OCI-LY3 (cell line): ENCODE data around the gene ZNF691.
A peak's percentile ranks its signal among the peaks of the same experiment; 100 is the strongest.

ENCODE experiments used
- H2AFZ ChIP-seq: fragments of 200-600, 300-600 bp; shearing (Covaris generic); 2 replicates; pipeline ENCODE4 v1.6.0; 2014; ENCODE audit warnings: antibody characterized with exemption, low read depth, low read length
- H3K27ac ChIP-seq: fragments of 200-600, 300-600 bp; sonication (generic); 2 replicates; pipeline ENCODE4 v1.5.1; 2014; ENCODE audit warnings: mild to moderate bottlenecking, low read length, moderate library complexity, mixed read lengths
- H3K27me3 ChIP-seq: fragments of 200-600, 300-600 bp; sonication (generic); 2 replicates; pipeline ENCODE4 v1.6.1; 2014; ENCODE audit warnings: low read depth, low read length, mixed read lengths
- H3K36me3 ChIP-seq: fragments of 200-600, 300-600 bp; sonication (generic); replicated peaks from 2 replicates; pipeline ENCODE3; 2014; ENCODE audit warnings: low read depth, low read length, mixed read lengths
- H3K4me1 ChIP-seq: fragments of 300-600, 200-600 bp; sonication (generic); 2 replicates; pipeline ENCODE4 v1.6.1; 2014; ENCODE audit warnings: low read length, mixed read lengths
- H3K4me2 ChIP-seq: fragments of 200-600, 300-600 bp; sonication (generic); 2 replicates; pipeline ENCODE4 v1.6.1; 2014; ENCODE audit warnings: low read length, mixed read lengths
- H3K4me3 ChIP-seq: fragments of 300-600, 200-600 bp; sonication (generic); 2 replicates; pipeline ENCODE4 v1.5.1; 2014; ENCODE audit warnings: antibody characterized with exemption, mild to moderate bottlenecking, low read length, moderate library complexity
- H3K79me2 ChIP-seq: fragments of 300-600, 200-600 bp; shearing (Covaris generic); 2 replicates; pipeline ENCODE4 v1.6.1; 2014; ENCODE audit warnings: mild to moderate bottlenecking, low read length, mixed read lengths
- H3K9ac ChIP-seq: fragments of 300-600, 200-600 bp; shearing (Covaris generic); 2 replicates; pipeline ENCODE4 v1.6.0; 2014; ENCODE audit warnings: mild to moderate bottlenecking, low read length, moderate library complexity
- H3K9me3 ChIP-seq: fragments of 200-600, 300-600 bp; shearing (Covaris generic); 2 replicates; pipeline ENCODE4 v1.6.1; 2014; ENCODE audit warnings: low read length, mixed read lengths; ENCODE audit not compliant: insufficient read depth
- H4K20me1 ChIP-seq: fragments of 200-600, 300-600 bp; sonication (generic); 2 replicates; pipeline ENCODE4 v1.6.1; 2016; ENCODE audit warnings: low read length, mixed read lengths; ENCODE audit not compliant: insufficient read depth
- CTCF ChIP-seq: fragments of 200-600, 300-600 bp; sonication (generic); IDR thresholded peaks from 2 replicates; pipeline ENCODE4 v1.5.1; 2014; ENCODE audit warnings: antibody characterized with exemption, low read length, low read depth
- EZH2phosphoT487 ChIP-seq: fragments of 200-600 bp; shearing (Covaris generic); IDR thresholded peaks from 2 replicates; pipeline ENCODE4 v1.6.1; 2018; ENCODE audit warnings: antibody characterized with exemption, mixed run types, low read depth

Gene ZNF691

GRCh38 chr1:42815941-42816584 is 30.4 kb upstream of the ZNF691 start:
- no peaks in the 10 kb centered on the region for H3K79me2 ChIP-seq
- no peaks in the 10 kb centered on the region for H4K20me1 ChIP-seq
- no peaks in the 10 kb centered on the region for H3K36me3 ChIP-seq
- H3K4me3 ChIP-seq, result peak overlapping the region; percentile 88
- H3K9ac ChIP-seq, result peak overlapping the region; percentile 67
- peaks cover 12% of the 10 kb centered on the region for H3K4me1 ChIP-seq
- H3K27me3 ChIP-seq, result no peaks in the 10 kb centered on the region
- 0 out of 2 replicates have a peak overlapping the region, but pooled peaks have one; percentile 27 for H2AFZ ChIP-seq
- no peaks in the 10 kb centered on the region for H3K9me3 ChIP-seq
- TF ChIP-seq CTCF (no peak), EZH2phosphoT487 (no peak)
- H3K27ac ChIP-seq, result 0 out of 2 replicates have a peak overlapping the region, but pooled peaks have one; percentile 17
- H3K4me2 ChIP-seq, result peak overlapping the region; percentile 84

- Histone ChIP-seq H3K9ac (peak within 1 kb of the TSS; percentile 83), H3K4me3 (peak within 1 kb of the TSS; percentile 88), H3K79me2 (no peaks in the 10 kb centered on the region), H3K27me3 (no peaks in the 10 kb centered on the region), H4K20me1 (no peaks in the 10 kb centered on the region), H3K27ac (peak within 1 kb of the TSS; percentile 66), H3K9me3 (no peaks in the 10 kb centered on the region), H3K4me2 (peak within 1 kb of the TSS; percentile 97), H2AFZ (peak within 1 kb of the TSS; percentile 85; the same call in 1 of the 2 replicates), H3K4me1 (peaks cover 12% of the 10 kb centered on the region), H3K36me3 (no peaks in the 10 kb centered on the region)
- no peak for TF ChIP-seq CTCF
- no peak for TF ChIP-seq EZH2phosphoT487
Observed at GRCh38 chr1:42816585-42817439, 29.6 kb upstream of the ZNF691 start, which contains the start of the genes ERMAP and SVBP. TSS of gene ERMAP (plus strand) at chr1:42817122. CDS start at chr1:42830449, 13,327 bp downstream. TSS of gene SVBP (minus strand) at chr1:42817397. CDS start at chr1:42816544, 853 bp downstream.

GRCh38 chr1:42817440-42817767 is 29.0 kb upstream of the ZNF691 start:
- peak overlapping the region; percentile 62 for H3K9ac ChIP-seq
- H3K4me3 ChIP-seq, result peak overlapping the region; percentile 88
- peak overlapping the region; percentile 85; the same call in 1 of the 2 replicates for H2AFZ ChIP-seq
- no peak overlapping the region for H3K27ac ChIP-seq
- no peaks in the 10 kb centered on the region for H3K36me3 ChIP-seq
- H3K4me2 ChIP-seq, result peak overlapping the region; percentile 97
- no peaks in the 10 kb centered on the region for H3K27me3 ChIP-seq
- peaks cover 12% of the 10 kb centered on the region for H3K4me1 ChIP-seq
- TF ChIP-seq CTCF, result no peak
- H3K79me2 ChIP-seq, result no peaks in the 10 kb centered on the region
- H4K20me1 ChIP-seq, result no peaks in the 10 kb centered on the region
- no peaks in the 10 kb centered on the region for H3K9me3 ChIP-seq

- Histone ChIP-seq H3K9ac (no peak overlapping the region), H3K27me3 (no peaks in the 10 kb centered on the region), H3K36me3 (no peaks in the 10 kb centered on the region), H3K79me2 (no peaks in the 10 kb centered on the region), H4K20me1 (no peaks in the 10 kb centered on the region), H3K27ac (no peak overlapping the region), H3K4me2 (peak overlapping the region; percentile 97), H3K4me3 (peak overlapping the region; percentile 88), H3K9me3 (no peaks in the 10 kb centered on the region), H2AFZ (no peak overlapping the region), H3K4me1 (peaks cover 12% of the 10 kb centered on the region)
- TF ChIP-seq CTCF (no peak), EZH2phosphoT487 (no peak)
Observed at GRCh38 chr1:42817976-42818375, 28.4 kb upstream of the ZNF691 start.
